ENCODE measurements around the gene FMR1.

- TF ChIP-seq EZH2phosphoT487 (IDR thresholded peaks at IDR 0.05; ENCODE audit: low read depth, severe bottlenecking, unreplicated experiment): no peak
- TF ChIP-seq, protein P1, sequence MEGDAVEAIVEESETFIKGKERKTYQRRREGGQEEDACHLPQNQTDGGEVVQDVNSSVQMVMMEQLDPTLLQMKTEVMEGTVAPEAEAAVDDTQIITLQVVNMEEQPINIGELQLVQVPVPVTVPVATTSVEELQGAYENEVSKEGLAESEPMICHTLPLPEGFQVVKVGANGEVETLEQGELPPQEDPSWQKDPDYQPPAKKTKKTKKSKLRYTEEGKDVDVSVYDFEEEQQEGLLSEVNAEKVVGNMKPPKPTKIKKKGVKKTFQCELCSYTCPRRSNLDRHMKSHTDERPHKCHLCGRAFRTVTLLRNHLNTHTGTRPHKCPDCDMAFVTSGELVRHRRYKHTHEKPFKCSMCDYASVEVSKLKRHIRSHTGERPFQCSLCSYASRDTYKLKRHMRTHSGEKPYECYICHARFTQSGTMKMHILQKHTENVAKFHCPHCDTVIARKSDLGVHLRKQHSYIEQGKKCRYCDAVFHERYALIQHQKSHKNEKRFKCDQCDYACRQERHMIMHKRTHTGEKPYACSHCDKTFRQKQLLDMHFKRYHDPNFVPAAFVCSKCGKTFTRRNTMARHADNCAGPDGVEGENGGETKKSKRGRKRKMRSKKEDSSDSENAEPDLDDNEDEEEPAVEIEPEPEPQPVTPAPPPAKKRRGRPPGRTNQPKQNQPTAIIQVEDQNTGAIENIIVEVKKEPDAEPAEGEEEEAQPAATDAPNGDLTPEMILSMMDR (IDR thresholded peaks at IDR 0.05; ENCODE audit: poor library complexity): no peak
Measured at GRCh38 chrX:147978931-147979330, 67.2 kb downstream of the FMR1 start.
